Fibroblast of skin of left biceps (primary cell): ENCODE data around the gene CLPTM1.
A peak's percentile ranks its signal among the peaks of the same experiment; 100 is the strongest.
"Not testable (repeated sequence)": the region's sequence is repeated elsewhere in the genome, so short reads cannot be mapped to it uniquely, and the experiment has no call there.

ENCODE experiments used
- DNase-seq, 2 experiments: peaks; one replicate each; pipeline ENCODE4 v3.0.0-alpha.2; 2013; ENCODE audit warnings: low read depth in 2 of 2

CLPTM1 gene

DNA sequence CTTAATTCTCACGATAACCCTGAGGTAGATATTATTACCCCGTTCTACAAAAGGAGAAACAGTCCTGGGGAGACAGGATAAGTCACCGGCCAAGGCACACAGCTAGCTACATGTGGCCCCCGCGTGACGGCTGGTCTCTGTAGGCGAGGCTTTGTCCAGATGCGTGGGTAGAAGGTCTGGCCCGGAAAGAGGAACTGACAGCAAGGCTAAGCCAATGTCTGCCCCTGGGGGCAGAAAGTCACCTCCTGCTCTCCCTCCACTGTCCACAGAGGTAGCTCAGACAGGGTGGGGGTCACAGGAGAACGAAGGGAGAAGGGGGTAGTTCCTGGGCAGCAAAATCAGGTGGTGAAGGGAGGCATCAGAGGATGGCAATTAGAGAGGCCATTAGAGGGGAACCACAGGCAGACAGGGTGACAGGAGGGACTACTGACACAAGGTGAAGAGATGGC, 11.4 kb upstream of the CLPTM1 start:
- DNase-seq: no peak

DNA sequence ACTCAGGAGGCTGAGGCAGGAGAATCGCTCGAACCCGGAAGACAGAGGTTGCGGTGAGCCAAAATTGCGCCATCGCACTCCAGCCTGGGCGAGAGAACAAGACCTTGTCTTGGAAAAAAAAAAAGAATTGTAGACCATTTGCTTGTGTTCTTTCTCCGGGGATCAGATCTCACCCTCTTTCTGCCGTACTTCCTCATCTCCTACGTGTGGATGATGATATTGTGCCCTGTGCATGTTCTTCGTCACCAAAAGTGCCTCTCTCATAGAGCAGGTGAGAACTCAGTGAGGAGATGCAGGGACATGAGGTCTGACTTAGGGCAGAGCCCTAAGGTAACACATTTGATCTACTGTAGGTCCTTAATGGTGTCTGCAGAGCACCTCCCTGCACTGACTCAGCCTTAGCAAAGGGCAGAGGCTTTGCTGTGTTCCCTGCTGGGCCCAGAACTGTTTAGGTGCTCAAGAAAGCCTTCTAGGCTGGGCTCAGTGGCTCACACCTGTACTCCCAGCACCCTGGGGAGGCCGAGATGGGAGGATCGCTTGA, 8.1 kb upstream of the CLPTM1 start:
- no peak for DNase-seq

DNA sequence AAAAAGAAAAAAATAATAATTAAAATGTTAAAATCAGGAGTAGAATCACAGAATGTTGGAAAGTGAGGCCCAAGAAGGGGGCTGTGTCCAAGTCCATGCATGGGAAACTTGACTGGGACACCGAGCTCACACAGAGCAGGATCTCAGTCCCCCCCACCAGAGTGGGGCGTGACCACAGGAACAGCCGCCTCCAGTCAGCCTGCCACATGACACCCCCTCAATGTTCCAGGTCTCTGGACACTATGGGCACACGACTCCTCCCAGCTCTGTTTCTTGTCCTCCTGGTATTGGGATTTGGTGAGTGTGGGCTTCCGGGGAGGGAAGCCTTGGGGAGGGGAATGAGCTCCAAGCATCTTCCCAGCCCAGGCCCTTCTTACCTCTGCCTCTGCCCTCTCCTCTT, 6.9 kb upstream of the CLPTM1 start:
- no peak for DNase-seq

DNA sequence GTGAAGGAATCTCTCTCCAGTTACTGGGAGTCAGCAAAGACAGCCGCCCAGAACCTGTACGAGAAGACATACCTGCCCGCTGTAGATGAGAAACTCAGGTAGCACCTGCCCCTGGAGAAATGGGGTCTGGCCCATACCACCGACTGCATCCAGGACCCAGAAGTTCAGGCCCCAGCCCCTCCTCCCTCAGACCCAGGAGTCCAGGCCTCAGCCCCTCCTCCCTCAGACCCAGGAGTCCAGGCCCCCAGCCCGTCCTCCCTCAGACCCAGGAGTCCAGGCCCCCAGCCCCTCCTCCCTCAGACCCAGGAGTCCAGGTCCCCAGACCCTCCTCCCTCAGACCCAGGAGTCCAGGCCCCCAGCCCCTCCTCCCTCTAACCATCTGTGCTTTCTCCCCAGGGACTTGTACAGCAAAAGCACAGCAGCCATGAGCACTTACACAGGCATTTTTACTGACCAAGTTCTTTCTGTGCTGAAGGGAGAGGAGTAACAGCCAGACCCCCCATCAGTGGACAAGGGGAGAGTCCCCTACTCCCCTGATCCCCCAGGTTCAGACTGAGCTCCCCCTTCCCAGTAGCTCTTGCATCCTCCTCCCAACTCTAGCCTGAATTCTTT, 6.3 kb upstream of the CLPTM1 start:
- DNase-seq: no peak

DNA sequence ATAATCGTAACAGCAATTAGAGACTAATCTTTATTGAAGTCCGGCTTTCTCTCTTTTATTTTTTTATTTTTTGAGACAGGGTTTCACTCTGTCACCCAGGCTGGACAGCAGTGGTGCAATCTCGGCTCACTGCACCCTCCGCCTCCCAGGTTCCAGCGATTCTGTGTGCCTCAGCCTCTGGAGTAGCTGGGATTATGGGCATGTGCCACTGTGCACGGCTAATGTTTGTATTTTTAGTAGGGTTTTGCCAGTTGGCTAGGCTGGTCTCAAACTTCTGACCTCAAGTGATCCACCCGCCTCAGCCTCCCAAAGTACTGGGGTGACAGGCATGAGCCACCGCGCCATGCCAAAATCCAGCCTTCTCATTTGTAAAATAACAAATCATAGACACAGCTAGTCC, 5.6 kb upstream of the CLPTM1 start:
- no peak for DNase-seq

DNA sequence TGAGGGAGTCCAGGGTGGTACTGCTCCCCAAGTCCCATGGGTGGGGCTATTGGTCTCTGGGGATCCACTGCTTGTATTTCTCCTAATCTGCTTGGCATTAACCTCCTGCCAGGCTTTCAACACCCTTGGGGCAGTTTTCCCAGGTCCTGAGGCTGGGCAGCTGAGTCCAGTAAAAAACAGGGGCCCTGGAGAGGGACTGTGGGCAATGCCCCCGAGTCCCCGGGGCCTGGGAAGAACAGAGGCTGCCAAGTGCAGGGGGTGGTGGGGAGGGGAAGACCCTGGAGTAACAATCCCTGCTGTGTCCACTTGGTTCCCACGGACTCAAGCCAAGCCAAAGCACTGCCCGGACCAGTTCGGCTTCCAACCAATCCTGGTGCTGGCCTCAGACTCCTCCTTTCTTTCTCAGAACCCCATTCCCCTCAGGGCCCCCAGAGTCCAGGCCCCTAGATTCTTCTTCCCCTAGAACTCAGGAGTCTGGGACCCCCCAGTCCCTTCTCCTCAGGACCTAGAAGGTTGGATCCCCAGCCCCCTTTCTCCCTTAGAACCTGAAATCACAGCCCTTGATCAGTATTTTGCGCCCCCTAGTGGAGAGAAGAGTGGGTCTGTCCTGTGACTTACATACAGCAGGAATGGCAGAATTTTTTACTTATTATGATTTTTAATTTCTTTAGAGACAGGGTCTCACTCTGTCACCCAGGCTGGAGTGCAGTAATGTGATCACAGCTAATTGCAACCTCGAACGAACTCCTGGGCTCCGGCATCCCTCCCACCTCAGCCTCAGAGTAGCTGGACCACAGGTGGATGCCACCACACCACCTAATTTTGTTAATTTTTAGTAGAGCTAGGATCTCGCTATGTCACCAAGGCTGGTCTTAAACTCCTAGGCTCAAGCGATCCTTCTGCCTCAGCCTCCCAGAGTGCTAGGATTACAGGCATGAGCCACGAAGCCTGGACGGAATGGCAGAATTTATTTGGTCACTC, 3.7 kb upstream of the CLPTM1 start:
- DNase-seq: peak; percentile 38 to 55

DNA sequence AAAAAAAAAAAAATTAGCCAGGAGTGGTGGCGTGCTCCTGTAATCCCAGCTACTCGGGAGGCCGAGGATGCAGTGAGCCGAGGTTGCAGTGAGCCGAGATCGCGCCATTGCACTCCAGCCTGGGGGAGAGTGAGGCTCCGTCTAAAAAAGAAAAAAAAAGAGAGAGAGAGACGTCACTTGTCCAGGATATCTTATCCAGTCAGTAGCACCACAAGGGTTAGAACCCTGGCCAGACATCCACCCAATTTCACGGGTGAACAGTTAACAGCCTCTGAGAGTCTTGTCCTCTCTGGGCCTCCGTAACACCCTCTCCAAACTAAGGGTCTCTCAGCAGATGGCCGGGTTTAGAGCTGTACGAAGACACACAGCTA, 917 bp upstream of the CLPTM1 start:
- DNase-seq: no peak

DNA sequence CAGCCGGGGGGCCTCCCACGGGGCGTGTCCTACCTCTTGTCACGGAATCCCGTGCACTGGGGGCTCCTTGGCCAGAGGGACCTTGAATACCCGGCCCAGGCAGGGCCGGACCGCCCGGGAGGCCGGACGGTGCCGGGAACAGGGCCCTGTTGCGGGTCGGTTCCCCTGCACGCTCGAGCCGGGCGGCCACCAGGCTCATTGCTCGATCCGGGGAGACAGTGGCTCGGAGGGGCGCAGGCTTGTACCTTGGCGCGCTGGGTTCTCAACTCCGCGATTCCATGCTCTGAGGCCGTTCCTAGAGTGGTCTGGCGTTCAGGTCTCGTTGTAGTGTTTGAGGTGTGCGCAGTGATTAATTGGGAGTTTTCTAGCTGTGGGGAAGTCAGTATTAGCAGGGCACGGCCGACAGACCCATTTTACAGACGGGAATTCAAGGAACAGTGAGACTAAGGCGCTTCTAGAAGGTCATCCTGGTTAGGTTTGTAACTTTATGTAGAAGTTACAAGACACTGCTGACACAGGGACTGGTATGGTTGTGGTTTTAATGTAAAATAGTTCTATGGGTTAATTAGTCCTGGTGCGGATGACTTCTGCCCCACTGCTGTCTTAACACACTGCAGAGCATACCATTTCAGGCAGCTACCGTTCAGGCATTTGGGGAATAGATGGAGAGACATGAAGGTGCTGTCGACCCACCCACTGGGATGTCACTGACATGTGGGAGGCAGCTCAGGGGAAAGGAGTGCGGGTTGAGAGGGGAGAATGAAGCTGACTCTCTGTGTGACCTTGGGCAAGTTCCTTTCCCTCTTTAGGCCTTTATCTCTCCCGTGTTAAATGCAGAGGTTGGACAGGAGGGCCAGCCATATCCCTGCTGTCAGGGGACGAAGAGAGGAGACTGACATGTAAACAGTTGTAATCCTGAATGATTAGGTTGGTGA, 592 bp downstream of the CLPTM1 start:
- DNase-seq: no peak

DNA sequence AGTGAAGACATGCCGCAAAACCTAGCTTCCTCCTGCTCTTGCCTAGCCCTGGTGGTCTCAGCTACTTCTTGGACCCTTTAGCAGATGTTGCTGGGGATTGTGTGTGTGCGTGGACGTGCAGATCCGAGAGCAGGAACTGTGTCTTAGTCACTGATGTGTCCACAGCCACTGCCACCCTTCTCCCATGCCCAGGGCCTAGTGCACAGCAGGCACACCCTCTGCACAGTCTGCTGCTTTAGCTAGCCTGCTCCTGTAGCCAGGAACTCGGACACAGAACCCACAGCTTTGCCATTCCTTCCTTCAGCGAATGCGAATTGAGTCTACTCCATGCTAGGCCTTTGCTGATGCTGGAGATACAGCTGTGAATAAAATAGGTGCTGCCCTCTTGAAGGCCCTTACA, 2.3 kb downstream of the CLPTM1 start:
- no peak for DNase-seq

DNA sequence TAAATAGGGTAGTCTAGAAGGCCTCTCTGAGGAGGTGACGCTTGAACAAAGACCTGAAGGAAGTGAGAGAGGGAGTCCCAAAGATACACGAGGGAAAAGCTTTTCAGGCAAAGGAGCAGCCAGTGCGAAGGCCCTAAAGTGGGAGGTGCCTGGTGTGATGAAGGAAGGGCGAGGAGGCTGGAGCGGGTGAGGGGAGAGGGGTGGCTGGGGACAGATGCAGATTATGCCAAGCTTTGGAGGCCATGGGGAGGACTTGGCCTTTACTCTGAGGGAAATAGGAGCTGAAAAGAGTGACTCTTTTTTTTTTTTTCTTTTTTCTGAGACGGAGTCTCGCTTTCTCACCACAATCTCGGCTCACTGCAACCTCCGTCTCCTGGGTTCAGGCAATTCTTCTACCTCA, 2.9 kb downstream of the CLPTM1 start:
- no peak for DNase-seq

DNA sequence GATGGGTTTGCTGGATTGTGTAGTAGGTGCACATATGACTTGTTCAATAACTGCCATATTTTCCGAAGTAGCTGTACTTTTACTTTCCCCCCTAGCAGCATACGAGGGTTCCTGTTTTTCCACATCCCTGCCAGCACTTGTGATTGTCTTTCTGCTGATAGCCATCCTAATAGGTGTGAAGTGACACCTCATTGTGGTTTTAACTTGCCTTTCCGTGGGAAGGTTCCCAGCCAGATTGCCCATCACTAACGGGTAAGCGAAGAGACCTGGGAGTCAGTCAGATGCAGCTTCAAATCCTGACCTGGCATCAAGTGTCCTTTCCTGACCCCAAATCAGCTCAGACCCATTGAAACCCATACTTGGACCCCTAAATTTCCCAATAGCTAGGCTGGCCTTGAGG, 4.5 kb downstream of the CLPTM1 start:
- no peak for DNase-seq

DNA sequence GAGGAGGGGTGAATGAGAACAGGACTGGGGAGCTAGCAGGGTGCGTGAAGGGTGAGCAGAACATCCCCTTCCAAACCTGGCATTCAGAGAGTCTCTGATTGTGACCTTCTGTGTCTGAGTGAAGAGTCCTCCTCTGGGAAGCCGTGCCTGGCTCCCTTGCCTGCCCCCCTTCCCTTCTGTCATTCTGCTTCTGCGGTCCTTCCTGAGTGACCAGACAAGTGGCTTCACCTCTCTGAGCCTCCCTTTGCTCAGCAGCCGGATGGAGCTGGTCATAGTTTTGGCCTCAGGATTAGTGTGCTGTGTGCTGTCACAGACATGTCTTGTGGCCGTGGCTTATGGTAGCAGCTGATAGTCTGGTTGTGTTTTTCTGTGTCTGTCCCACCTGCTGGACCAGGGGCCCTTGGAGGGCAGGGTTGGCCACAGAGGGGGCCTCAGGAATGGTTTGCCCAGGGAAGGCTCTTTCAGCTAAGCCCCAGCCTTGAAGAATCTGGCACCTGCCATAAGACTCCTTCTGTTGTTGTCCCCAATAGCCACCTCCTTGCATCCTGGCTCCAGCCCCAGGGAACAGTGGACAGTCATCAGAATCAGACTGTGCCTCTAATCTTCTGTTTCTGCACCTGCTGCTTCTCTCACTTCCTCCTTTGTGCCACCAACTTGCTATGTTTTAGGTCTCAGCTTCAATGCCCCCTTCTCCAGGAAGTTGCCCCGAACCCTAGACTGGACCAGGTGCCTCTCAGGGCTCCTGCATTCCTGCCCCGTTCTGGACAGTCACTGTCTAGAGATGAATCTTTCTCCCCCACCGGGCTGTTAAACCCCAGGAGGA, 5.9 kb downstream of the CLPTM1 start:
- no peak for DNase-seq

DNA sequence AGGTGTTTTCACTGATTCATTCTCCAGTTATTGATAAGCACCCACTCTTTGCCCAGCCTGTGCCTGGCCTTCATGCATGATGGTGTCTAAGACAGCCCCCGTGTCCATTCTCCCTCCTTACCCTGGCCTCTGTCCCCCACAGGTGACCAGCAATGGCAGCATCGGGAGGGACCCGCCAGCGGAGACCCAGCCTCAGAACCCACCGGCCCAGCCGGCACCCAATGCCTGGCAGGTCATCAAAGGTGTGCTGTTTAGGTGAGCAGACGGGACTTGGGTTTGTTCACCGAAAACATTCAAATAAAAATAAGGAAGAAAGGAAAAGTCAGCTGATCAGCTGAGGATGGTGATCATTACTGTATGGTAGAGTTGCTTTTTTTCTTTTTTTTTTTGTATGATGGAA, 6.6 kb downstream of the CLPTM1 start:
- DNase-seq: no peak

DNA sequence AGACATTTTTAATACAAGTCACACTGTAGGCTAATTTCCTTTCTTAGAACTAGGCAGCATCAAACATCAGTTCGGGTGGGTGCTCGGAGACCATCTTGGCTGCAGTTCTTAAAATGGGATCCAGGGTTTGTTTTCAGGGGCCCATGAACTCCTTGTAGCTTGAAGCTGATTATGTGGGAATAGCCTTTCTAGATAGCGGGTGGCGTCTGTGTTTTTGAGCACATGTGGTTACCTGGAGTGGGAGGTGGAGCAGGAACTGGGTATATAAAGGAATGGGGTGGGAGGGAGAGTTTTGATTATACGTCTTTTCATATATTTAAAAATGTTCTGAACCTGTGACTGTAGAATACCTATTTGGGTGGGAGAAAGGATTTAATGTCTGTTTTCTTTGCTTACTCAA, 12.9 kb downstream of the CLPTM1 start:
- DNase-seq: no peak

DNA sequence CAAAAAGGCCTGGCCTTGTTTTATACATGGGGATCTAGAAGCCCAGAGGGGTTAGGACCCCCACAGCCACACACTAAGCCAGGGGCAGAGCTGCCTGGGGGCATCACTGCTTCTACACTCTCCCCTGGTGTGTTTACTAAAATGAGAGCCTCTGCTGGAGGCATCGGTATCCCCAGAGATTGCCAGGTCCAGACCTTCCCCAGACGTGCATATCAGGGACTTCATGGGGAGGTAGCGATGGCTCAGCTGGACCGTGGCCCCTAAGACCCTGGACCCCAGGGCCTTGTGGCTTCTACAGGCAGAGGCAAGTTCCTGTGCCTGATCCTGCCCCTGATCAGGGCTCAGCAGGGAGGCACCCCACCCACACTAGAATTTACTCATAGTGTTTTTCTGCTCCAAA, 13.5 kb downstream of the CLPTM1 start:
- DNase-seq: no peak

DNA sequence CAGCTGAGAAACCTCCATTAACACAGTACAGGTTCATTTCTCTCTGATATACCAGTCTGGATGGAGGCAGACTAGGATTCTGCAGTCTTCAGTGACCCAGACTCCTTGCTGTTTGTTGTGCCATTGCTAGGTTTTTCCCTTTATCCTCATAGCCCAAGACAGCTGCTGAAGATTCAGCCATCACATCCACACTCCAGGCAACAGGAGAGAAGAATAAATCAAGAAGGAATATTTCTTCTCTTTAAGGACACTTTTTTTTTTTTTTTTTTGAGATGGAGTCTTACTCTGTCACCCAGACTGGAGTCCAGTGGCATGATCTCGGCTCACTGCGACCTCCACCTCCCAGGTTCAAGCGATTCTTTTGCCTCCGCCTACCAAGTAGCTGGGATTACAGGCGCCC, 14.3 kb downstream of the CLPTM1 start:
- no peak for DNase-seq

DNA sequence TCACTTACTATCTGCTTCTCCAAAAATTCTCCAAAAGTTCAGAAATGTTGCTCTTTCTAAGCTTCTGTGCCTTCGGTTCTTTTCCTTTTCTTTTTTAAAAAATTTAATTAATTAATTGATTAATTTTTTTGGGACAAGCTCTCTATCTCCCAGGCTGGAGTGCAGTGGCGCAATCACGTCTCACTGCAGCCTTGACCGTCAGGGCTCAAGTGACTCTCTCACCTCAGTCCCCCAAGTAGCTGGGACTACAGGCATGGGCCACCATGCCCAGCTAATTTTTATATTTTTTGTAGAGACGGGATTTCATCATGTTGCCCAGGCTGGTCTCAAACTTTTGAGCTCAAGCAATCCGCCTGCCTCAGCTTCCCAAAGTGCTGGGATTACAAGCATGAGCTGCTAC, 16.3 kb downstream of the CLPTM1 start:
- not testable (repeated sequence) for DNase-seq

DNA sequence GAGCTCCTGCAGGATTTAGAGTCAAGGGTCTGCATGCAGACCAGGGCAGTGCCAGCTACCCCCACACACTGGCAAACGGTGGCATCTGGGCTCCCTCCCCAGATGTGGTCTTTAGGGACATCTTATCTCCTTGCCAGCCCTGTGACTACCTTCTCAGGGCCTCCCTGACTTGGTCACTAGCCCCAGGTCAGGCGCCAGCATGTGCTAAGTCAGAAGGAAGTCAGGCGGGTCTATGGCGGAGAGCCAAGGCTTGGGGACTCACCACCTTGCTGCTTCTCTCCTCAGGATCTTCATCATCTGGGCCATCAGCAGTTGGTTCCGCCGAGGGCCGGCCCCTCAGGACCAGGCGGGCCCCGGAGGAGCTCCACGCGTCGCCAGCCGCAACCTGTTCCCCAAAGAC, 17.6 kb downstream of the CLPTM1 start:
- no peak for DNase-seq

DNA sequence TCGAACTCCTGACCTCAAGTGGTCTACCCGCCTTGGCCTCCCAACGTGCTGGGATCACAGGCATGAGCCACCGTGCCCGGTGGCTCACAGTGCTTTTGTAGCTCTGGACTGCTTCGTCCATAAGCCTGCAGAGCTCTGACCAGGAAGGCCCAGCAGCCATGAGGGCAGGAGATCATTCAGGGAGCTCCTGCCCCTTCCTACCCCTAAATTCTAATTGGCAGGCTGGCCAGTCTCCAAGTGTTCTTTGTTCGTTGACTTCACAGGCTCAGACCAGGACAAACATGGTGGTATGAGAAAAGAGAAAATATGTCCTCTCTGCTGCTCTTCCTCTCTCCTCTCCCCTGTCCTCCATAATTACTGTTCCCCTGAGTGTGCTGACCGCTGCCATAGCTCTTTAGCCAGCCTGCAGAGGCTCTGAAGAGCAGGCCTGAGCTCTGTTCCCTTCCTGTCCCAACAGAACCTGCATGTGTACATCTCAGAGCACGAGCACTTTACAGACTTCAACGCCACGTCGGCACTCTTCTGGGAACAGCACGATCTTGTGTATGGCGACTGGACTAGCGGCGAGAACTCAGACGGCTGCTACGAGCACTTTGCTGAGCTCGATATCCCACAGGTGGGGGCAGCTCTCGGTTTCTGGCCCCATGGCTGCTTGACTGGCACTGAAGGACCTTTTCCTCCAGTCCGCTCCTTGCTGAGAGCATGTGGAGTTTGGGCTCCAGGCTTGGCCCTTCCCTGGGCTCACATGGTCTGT, 19.0 kb downstream of the CLPTM1 start:
- no peak for DNase-seq

DNA sequence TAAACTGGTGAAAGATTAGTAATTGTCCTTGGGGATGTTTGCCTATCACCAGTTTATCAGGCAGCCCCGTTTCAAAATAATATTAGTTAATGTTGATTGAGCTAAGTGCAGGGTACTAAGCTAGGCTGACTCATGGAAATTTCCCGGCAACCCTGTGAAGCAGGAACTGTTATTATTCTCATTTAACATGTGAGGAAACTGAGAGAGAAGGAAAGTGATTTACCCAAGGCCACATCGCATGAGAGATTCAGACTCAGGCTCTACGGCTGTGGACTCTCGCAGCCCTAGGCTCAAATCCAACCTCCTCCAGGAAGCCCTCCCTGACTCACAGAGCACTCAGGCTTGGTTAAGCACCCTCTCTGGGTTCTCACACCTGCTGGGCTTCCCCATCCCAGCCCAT, 19.7 kb downstream of the CLPTM1 start:
- no peak for DNase-seq
